A673 (cell line): ENCODE results near the gene ZNF273. TPM values are rescaled to one million over a fixed set of nuclear protein-coding genes. Genes with fewer than 3 reads are reported as not detected.

Experiments used
- BruUV-seq: library from RNA; stranded (reverse); fragments of 400-500 nt; replicated peaks from 2 replicates; lab custom pipeline; 2021; lab: Mats Ljungman, UMichigan
- CTCF ChIA-PET: fragments of 300-600 bp; sonication (Branson Sonifier 250); formaldehyde crosslinking; loops from one replicate; lab custom pipeline; 2022; ENCODE audit warnings: antibody characterized with exemption; lab: Charles Lee
- POLR2A ChIA-PET: fragments of 300-600 bp; sonication (Branson Sonifier 250); formaldehyde crosslinking; loops from one replicate; lab custom pipeline; 2022; ENCODE audit warnings: antibody characterized with exemption; ENCODE audit not compliant: low non-redundant PET; lab: Charles Lee
- DNase-seq: peaks from one replicate; pipeline ENCODE4 v3.0.0-alpha.2; 2015; ENCODE audit warnings: low spot score
- H3K27ac ChIP-seq: fragments of 200-600 bp; sonication (generic); 2 replicates; pipeline ENCODE4 v1.5.1; 2016; ENCODE audit warnings: mixed run types, low read depth, mild to moderate bottlenecking, mixed read lengths, antibody characterized with exemption, low read length; ENCODE audit not compliant: poor library complexity, severe bottlenecking
- H3K27me3 ChIP-seq: fragments of 200-600 bp; sonication (generic); replicated peaks from 2 replicates; pipeline ENCODE4 v1.6.1; 2017; ENCODE audit warnings: mixed run types, low read depth, mild to moderate bottlenecking, mixed read lengths, antibody characterized with exemption, low read length; ENCODE audit not compliant: insufficient read depth, poor library complexity
- H3K36me3 ChIP-seq: fragments of 200-600 bp; sonication (generic); 2 replicates; pipeline ENCODE4 v1.6.1; 2016; ENCODE audit warnings: mixed run types, mild to moderate bottlenecking, mixed read lengths, antibody characterized with exemption, low read length; ENCODE audit not compliant: insufficient read depth, poor library complexity, severe bottlenecking
- H3K4me1 ChIP-seq: fragments of 200-600 bp; sonication (generic); 2 replicates; pipeline ENCODE4 v1.6.1; 2017; ENCODE audit warnings: mixed run types, mild to moderate bottlenecking, mixed read lengths, antibody characterized with exemption, low read length; ENCODE audit not compliant: insufficient read depth, poor library complexity, severe bottlenecking
- H3K4me3 ChIP-seq: fragments of 200-600 bp; sonication (generic); 2 replicates; pipeline ENCODE4 v1.5.1; 2016; ENCODE audit warnings: low read depth, mixed run types, mild to moderate bottlenecking, mixed read lengths, low read length; ENCODE audit not compliant: poor library complexity, severe bottlenecking
- H3K9me3 ChIP-seq: fragments of 200-600 bp; sonication (generic); 2 replicates; pipeline ENCODE4 v1.6.1; 2016; ENCODE audit warnings: mixed run types, low read depth, mild to moderate bottlenecking, mixed read lengths, antibody characterized with exemption, low read length; ENCODE audit not compliant: poor library complexity, severe bottlenecking
- CTCF ChIP-seq: fragments of 300-800, 200-600 bp; sonication (generic); conservative IDR thresholded peaks from 2 replicates; pipeline ENCODE4 v1.5.1; 2017; ENCODE audit warnings: low read depth, mild to moderate bottlenecking, antibody characterized with exemption, low read length, moderate library complexity, mixed read lengths
- EZH2 ChIP-seq: fragments of 200-600 bp; sonication (generic); IDR thresholded peaks from 2 replicates; pipeline ENCODE4 v1.6.1; 2017; ENCODE audit warnings: borderline replicate concordance, low read depth, mild to moderate bottlenecking, mixed read lengths, antibody characterized with exemption, low read length; ENCODE audit not compliant: poor library complexity, severe bottlenecking
- intact Hi-C: fragments of 100-400 bp; cut with micrococcal nuclease; formaldehyde crosslinking; loops from one replicate; pipeline ENCODE4 v1.10.0; 2022; ENCODE audit not compliant: unreplicated experiment
- total RNA-seq: library from RNA; stranded (reverse); gene quantifications from 2 replicates; pipeline ENCODE4 v1.2.3, GENCODE V29; 2021

Gene ZNF273
- total RNA-seq, 1 experiment from 2014 or later = 10.1 TPM

DNA sequence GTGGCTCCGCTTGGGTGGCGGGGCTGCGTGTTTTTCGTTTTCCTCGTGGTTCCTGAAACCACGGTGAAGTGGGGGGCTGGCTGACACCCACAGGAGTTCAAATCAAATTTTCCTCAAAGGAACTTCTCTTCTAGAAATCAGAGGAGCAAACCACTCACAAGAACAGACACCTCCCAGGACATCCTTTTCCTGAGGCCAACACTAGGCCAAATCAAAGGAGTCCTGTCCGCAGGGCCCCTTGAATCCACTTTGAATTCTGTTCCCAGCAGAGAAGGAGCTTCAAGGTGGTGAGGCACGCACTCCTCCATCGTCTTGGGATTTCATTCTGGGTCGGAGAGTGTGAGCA lies 29.9 kb upstream of the ZNF273 start:
- ChIA-PET POLR2A (no interaction called here), CTCF (no interaction called here)
- BruUV-seq = no TSS peak
- no peaks in the 10 kb centered on the region for H3K9me3 ChIP-seq
- no peak overlapping the region for H3K27ac ChIP-seq
- H3K27me3 ChIP-seq = no peaks in the 10 kb centered on the region
- H3K4me1 ChIP-seq = no peaks in the 10 kb centered on the region
- DNase-seq = no peak
- no peak overlapping the region for H3K4me3 ChIP-seq
- TF ChIP-seq CTCF = no peak
- TF ChIP-seq EZH2 = no peak
- intact Hi-C loops = no loop called here
- H3K36me3 ChIP-seq = no peaks in the 10 kb centered on the region

GRCh38 chr7:64873517-64873916 lies 29.6 kb upstream of the ZNF273 start:
- no TSS peak for BruUV-seq
- no peak overlapping the region for H3K4me3 ChIP-seq

GRCh38 chr7:64874114-64874513 lies 29.0 kb upstream of the ZNF273 start:
- TF ChIP-seq CTCF = no peak
- TF ChIP-seq EZH2 = no peak
- BruUV-seq = no TSS peak

More at GRCh38 chr7:64873517-64873916, 29.6 kb upstream of the ZNF273 start:
- H3K4me1 ChIP-seq = no peaks in the 10 kb centered on the region
- H3K27me3 ChIP-seq = no peaks in the 10 kb centered on the region
- ChIA-PET POLR2A (no interaction called here), CTCF (no interaction called here)
- no peaks in the 10 kb centered on the region for H3K36me3 ChIP-seq
- intact Hi-C loops = no loop called here
- H3K9me3 ChIP-seq = no peaks in the 10 kb centered on the region
- no peak overlapping the region for H3K27ac ChIP-seq
- TF ChIP-seq EZH2 (no peak), CTCF (no peak)
- no peak for DNase-seq

More at GRCh38 chr7:64874114-64874513, 29.0 kb upstream of the ZNF273 start:
- intact Hi-C loops = no loop called here
- Histone ChIP-seq H3K36me3 (no peaks in the 10 kb centered on the region), H3K9me3 (no peaks in the 10 kb centered on the region), H3K4me1 (no peaks in the 10 kb centered on the region), H3K27me3 (no peaks in the 10 kb centered on the region), H3K27ac (no peak overlapping the region), H3K4me3 (no peak overlapping the region)
- ChIA-PET CTCF (no interaction called here), POLR2A (no interaction called here)
- no peak for DNase-seq
